Fibroblast of skin of left biceps (primary cell): ENCODE measurements around the gene CDADC1.

Source experiments
- DNase-seq, 2 experiments: peaks; one replicate each; pipeline ENCODE4 v3.0.0-alpha.2; 2013; ENCODE audit warnings: low read depth in 2 of 2

The CDADC1 gene

DNA sequence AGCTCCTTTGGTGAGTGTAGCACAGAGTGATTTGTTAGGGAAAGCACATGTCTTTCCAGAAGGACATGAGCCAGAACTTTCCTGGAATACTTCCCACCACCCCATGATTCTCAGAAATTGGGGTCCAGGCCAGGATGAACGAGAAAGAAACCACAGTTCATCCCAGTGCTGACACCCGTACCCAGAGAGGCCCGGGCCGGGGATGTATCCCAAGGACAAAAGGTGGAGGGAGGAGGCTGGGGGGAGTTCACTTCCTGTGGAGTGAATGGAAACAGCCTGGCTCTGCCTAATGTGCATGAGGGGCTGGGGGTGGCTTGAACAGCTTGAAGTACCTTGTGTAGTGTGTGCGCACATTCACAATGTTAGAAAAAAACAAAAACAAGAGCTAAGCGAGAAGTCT lies 47.5 kb downstream of the CDADC1 start:
- no peak for DNase-seq

DNA sequence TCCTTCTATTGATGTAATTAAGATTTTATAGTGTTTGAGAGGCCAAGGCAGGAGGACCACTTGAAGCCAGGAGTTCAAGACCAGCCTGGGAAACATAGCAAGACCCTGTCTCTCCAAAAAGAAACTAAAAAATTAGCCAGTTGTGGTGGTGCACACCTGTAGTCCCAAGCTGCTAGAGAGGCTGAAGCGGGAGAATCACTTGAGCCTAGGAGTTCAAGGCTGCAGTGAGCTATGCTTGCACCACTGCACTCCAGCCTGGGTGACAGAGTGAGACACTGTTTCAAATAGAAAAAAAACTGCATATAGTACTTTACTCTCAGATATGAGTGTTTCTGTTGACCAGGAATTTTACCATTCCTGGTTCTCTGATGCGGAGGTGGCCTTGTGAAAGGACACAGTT lies 48.9 kb downstream of the CDADC1 start:
- no peak for DNase-seq

DNA sequence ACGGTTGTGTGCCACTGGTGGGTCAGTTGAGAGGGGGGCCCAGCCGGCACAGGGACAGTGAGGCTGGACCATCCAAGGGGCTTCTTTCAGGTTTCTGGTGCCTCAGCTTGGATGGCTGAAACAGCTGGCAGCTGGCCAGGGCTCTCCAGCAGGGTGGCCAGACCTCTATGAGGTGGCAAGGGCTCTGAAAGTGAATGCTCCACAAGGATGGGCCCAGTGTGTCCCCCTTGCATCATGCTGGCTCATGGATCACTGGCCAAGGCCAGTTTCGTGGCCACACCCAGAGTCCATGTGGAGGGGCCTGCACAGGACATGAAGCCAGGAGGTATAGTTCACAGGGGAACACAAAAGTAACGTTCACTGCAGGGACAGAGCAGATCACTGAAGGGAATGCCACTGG lies 49.6 kb downstream of the CDADC1 start:
- no peak for DNase-seq

DNA sequence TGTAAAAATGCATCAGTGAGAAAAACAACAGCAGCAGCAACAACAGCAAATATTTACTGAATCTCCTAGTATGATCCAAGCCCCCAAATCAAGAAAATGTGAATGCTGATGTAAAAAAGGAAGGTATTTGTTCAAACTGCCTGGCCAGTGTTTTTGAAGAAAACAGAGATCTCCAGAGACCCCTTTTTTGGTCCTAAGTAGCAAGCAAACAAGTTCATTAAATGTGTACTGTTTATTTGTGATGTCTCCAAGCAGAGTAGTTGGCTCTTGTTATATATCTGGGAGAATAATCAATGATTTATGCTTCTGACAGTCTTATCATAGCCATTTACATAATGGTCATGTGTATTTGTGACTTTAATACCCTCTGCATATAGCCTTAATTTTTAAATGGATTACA lies 50.7 kb downstream of the CDADC1 start:
- no peak for DNase-seq

DNA sequence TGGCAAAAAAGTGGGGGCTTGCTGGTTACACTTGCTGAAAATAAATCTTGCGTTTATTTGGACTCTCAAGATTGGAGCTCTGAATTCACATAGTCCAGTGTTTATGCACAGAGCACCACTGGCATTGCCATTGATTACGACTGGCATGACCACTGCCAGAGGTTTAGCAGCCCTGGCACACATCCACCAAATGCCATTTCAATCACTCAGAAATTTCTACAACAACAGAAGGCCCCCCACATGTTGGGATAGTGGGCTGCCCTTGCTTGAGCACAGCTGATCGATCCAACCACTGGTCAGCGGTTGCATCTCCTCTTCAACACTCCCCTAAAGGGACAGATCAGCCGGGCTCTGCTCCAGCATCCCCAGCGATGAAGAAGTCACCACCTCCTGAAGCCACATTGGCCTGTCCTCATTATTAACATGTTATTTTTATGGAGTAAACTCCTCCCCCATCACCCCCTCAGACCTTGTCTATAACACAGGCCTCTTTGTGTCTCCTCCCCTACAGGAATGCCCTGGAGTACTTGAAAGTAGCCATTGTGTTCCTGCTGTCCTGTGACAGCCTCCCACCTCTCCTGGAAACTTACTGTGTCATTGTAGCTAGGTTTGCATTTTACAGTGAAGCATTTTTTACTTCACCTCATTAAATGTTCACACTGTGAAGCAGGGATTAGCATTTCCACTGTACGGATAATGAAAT lies 51.3 kb downstream of the CDADC1 start:
- no peak for DNase-seq

DNA sequence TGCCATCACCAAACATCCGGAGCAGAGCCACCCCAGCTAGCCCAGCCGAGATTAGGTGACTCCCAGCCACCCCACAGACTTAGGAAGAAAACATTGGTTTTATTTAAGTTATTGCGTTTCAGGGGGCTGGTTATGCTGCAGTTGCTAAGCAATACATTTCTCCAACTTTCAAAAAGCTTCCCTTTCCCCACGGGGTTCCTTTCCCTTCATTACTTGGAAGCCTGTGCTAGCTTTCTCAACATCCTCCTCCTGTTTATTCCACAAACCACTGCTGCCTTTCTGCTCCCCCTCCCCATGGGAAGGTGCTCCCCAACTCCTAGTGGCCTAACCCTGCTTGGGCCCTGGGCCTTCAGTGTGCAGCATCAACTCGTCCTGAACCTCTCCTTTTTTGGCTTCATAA lies 52.6 kb downstream of the CDADC1 start:
- no peak for DNase-seq

DNA sequence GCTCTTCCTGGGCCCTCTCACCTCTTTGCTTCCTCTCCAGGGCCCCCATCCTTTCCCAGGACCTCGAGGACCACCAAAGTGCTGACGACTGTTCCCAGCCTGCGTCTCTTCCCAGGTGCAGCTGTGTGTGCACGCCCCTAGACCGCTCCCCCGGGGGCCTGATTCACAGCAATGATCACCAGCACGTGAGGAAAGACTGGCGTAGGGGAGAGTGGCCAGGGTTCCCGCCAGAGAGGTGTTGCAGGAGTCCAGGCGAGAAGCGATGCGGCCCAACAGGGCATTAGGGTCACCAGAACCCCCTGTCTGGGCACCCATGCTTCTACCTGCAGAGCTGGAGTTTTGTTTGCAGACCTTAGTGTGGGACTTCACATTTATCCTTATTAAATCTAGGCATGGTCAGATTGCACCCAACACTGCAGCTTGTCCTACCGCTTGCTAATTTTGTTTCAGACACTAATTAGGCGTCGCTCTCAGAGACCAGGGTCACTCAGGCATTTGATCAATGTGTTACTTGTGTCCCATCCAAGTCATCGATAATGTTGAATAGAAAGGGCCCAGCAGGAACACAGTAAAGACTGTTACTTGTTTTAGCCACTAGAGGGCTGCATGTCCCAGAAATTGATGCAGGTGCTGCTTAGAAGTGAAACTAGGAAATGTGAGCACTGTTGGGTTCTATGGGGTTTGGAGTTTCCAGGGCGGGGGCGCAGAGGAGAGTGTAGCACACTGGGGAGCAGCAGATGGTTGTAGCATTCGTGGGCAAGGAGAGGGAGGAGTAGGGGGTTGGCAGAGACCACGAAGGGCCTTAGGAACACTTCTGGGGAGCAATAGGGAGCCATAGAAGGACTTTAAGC lies 53.2 kb downstream of the CDADC1 start:
- peak; percentile 40 to 41 for DNase-seq

DNA sequence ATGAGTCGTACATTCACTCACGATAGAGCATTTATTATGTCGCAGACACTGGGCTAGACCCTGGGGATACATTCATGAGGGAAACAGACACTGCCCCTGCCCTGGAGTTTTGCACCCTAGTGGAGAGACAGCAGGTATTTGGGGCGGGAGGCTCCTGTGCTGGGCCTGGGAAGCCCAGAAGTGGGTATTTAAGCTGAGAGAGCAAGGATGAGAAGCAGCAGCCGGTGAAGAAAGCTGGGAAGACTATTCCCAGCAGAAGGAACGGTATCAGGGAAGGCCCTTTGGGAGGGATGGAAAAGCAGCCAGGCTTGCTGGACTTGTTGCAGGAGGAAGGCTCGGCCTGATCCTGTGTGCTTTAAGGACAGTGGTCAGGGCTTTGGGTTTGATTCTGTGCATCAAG lies 54.5 kb downstream of the CDADC1 start:
- no peak for DNase-seq

DNA sequence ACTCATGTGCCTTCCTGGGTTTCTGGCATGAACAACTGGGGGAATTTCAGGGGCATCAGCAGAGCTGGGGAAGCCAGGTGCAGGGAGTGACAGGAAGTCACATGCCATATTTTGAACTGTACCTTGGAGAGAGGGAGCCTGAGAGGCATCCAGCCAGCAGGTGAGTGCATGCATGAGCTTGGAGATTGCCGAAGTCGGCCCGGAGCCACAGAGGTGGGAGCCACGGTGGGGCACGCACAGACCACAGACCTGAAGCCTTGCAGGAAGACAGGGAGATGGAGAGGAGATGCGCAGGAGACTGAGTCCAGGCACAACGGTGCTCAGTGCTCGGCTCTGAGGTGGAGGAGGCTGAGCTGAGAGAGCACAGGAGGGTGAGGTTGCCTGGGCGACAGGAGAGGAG lies 55.1 kb downstream of the CDADC1 start:
- no peak for DNase-seq

DNA sequence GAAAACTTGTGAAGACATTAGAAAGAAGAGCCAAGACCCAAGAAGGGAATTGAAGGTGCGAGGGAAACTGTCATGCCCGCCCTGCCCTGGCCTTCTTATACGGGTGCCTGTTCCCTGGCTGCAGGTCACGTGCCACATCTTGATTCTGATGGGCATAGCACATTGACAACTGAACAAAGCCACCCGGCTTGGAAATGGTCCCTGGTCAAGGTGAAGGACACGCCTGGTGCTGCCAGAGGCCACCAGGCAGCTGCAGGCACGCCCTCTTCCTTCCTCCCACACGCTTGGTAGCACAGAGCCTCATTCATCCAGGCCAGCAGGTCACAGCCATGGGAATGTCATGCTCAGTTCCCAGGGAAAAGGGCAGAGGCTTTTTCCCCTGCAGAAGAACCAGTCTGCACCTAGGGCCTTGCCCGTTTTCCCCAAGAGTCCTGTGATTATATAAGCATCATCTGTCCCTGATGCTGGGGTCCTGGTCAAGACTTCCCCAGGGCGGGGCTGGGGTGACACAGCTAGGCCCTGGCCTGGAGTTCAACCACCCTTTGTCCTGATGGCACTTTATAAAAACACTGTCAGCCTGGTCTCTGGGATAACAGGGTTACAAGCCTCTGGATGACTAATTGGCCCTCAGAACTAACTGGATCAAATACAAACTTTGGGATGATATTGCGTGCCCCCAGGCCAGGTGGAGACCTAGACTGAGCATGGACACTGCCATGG lies 56.0 kb downstream of the CDADC1 start:
- DNase-seq = no peak

DNA sequence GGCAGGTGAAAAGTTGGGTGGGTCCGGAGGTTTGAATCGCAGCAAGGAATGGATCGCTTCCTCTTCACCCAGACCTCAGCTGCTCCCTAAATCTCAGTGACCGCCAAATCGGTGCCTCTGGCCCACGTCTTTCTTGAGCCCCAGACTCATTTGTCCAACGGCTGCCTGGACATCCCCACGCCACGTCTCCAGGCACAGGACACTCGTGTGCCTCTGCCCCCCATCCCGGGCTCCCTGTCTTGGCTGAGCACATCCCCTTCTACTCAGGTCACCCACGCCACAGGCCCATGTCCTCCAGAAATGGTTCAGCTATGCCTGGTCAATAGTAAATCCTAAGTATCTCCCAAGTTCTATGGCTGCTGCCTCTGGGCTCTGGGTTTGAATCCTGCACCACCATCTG lies 56.6 kb downstream of the CDADC1 start:
- DNase-seq = no peak

DNA sequence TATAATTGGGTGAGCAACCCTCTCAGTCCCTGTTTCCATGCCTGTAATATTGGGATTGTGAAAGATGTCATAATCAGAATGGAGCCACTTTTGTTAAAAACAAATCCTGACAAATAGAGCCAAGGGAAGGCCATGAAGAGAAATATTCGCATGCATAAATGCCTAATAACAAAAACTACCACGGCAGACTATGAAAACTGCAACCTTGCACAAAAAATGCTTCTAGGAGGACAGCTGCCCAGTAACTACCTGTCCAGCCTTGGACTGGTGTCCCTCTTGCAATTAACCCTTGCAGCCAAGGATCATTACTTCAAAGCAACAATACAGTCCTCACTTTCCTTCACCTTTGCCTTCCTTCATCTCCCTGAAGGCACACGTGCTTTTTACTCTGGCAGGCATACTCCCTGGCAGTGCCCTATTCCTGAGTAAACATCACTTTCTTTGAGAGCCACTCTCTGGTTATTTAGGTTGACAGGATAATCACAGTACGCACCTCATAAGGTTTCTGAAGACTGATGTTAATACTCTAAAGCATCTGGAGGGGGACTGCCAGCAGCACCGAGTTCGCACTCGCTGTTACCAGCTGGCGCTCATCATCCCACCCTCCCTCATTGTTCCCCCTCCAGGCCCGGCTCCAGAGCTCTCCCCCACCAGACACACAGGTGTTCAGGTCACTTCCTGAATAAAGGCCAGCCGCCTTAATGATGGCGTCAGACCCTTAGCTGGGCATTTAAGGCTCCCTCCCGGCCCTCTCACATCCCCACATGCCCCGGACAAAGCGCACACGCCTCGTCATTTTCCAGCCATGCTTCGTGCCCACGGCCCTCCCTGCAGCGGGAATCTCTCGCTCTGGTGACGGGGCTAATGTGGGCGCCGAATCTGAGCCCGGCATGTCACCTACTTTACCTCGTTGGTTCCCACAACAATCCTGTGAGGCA lies 57.3 kb downstream of the CDADC1 start:
- no peak for DNase-seq

DNA sequence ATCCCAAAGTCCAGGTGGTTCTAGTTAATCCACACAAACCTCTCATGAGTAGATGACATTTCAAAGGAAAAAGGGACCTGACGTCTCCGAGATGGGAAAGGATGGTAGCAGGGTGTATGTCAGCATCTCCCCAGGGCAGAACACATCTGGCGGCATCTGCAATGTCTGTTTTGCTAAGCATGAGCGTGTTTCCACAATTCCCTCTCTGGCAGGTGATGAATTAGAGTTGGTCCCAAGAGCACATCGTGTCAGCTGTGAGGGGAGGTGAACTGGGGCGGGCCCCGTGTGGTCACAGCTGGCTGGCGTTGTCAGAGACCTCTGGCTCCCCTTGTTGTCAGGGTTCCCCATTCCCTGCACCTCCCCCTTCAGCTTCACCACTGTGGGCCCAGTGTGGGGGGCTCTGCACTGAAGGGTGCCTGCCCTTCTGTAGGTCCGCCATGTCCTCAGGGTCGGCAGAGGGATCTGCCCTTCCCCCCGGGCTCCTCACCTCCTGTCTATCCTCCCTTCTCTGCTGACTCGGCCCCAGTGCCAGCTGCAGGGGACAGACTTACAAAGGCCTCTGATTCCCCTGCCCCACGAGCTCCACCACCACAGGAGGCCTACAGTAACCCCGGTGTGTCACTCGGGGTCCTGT lies 58.2 kb downstream of the CDADC1 start:
- no peak for DNase-seq

DNA sequence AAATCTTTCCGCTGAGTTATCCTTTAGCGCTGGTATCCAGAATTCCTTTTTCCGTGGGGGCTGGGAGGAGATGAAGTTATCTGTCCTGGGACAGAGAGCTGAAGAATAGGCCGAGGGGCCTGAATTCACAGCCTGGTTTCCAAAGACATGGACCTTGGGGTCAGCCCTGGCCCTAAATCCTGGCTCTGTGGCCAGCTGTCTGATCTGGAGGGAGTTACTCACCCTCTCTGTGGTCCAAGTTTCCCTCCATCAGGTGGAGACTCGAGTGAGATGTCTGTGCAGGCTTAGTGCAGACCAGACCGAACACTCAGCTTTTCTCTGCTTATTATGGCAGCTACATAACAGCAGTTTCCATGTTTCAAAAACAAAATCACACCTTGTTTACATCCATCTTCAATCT lies 59.6 kb downstream of the CDADC1 start:
- no peak for DNase-seq

DNA sequence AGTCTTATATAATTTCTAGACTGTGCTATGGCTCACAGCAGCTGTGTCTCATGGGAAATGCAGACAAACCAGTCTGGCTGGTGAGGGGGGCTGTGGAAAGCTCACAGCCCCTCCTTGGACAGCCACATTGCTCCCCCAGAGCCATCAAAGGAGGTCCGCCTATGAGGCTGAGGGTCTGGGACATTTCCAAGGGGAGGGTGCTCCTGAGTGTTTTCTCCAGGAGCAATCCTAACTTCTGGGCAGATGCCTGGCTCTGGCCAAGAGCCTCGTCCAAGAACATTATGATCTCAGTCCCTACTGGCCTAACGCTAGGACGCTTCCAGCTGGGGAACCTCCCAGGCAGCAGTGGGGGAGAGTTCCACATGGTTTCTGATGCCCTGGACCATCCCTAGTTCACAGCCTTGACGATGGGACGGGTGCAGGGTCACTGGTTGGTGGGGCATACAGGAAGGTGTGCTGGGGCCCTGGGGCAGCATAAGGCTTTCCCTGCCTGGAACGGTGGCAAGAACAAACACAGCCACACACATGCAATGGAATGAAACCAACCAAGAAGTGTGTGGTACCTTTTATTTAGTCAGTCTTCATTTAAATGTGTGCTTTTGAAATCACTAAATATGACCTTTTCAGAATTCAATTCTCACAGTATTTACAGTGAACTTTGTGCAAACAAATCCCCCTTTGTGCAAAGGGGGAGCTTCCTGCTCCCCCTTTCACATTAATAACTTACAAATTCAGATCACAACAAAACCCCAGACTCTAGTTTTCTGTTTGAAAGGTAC lies 60.6 kb downstream of the CDADC1 start:
- DNase-seq = no peak

DNA sequence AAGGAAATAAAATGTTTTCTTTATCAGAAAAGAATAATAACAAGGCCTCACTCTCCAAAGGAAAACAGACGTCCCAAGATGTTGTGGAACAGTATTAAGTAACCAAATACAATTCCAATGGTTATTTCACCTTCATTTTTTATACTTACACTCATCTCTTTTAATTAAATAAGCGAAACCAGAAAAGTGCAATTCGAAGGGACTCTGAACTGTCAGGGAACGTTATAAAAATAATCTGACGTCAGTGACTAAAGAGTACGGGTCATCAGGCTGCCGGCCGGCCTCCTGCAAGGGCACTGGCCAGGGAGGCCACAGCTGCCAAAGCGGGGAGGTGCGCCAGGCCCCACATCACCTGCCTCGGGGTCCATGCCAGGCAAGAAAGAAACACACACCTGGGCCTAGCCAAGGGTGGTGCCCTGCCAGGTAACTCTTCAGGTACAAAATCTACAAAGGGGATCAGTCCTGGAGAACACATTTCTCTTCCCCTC lies 61.2 kb downstream of the CDADC1 start:
- no peak for DNase-seq

DNA sequence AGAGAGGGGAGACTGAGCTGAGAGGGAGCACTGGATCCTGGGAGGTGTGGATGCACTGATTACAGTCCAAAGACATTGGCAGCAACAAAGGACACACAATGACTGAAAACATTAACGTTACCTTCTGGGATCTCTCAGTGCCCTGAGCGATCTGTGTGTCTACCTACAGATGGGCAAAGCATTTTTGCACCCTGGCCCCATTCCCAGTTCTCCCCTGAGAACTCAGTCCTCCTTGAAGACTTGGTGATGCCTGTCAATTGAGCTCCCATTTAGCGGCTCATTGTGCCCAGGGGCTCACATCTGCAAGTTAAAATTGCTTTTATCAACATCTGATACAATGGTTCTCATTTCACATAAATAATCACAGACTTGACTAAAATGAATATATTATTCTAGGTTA lies 62.5 kb downstream of the CDADC1 start:
- no peak for DNase-seq

DNA sequence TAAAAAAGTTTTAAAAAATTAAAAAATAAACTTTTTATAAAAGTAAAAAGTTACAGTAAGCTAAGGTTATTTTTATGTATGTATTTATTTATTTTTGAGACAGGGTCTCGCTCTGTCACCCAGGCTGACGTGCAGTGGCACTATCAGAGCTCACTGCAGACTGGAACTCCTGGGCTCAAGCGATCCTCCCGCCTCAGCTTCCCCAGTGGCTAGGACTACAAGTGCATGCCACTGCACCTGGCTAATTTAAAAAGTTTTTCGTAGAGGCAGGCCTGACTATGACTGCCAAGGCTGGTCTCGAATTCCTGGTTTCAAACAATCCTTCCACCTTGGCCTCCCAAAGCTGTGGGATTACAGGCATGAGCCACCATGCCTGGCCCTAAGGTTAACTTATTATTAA lies 64.1 kb downstream of the CDADC1 start:
- no peak for DNase-seq

DNA sequence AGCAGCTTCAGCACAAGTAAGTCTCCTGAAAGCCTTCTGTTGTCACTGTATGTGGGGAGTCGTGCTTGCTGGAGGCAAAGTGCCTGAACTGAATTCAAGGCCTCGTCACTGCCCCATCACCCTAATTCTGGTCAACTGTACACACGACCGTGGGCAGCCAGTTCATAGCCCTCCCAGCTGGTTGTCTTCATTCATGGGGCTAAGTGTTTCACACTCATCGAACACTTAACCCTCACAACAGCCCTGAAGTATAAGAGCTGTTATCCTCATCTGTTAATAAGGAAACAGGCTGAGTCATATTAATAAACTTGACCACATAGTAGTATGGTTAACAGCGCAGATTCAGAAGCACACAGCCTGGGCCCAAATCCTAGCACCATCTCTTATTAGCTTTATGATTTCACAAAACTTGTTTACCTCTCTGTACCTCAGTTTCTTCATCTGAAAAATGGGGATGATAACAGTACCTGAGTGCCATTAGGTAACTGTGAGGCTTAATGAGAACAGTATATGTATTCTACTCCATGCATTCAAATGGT lies 66.7 kb downstream of the CDADC1 start:
- DNase-seq = no peak

DNA sequence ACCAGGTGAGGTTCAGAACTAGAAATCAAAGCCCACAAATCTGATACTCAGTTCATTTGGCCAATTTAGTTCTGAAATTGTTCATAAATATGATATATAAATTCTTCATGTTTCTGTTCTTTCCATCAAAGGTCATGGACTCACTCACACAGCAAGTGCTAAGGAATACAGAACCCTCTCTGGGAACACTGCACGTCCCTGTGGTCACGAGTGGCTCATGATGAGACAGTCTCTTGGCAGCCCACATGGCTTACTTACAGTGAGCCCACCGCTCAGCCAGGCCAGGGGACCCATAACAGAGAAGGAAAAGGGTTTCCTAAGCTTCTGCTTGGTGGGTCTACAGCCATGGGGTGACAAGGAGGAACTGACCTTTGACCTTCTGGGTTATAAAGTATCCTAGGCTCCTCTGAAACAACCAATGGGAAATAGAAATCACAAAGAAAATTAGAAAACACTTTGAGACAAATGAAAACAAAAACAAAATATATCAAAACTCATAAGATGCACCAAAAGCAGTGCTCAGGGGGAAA lies 67.4 kb downstream of the CDADC1 start:
- no peak for DNase-seq
